Loucy (cell line): ENCODE results near the gene BRICD5.

Experiments used
- CTCF ChIP-seq: fragments of 200-600 bp; sonication (generic); conservative IDR thresholded peaks from 2 replicates; pipeline ENCODE4 v1.5.1; 2014; ENCODE audit warnings: mild to moderate bottlenecking, antibody characterized with exemption, low read length
- EZH2phosphoT487 ChIP-seq: fragments of 200-600 bp; IDR thresholded peaks from 2 replicates; pipeline ENCODE4 v1.6.1; 2018; ENCODE audit warnings: antibody characterized with exemption, mild to moderate bottlenecking, moderate library complexity, borderline replicate concordance

- TF ChIP-seq CTCF (no peak), EZH2phosphoT487 (no peak)
Observed at GRCh38 chr16:2171601-2172178, 39.0 kb downstream of the BRICD5 start.
